ENCODE data around the gene NSUN7.
"Not testable (repeated sequence)": the region's sequence is repeated elsewhere in the genome, so short reads cannot be mapped to it uniquely, and the experiment has no call there.

NSUN7 gene

GRCh38 chr4:40736910-40737309 lies 12.8 kb upstream of the NSUN7 start:
- no peak for DNase-seq

- no peak for DNase-seq
Observed at GRCh38 chr4:40737879-40738278, 11.9 kb upstream of the NSUN7 start.

GRCh38 chr4:40739347-40739746 lies 10.4 kb upstream of the NSUN7 start:
- no peak for DNase-seq

GRCh38 chr4:40744218-40744617 lies 5.5 kb upstream of the NSUN7 start:
- DNase-seq = no peak

GRCh38 chr4:40745285-40745984 lies 4.3 kb upstream of the NSUN7 start:
- no peak for DNase-seq

GRCh38 chr4:40747207-40747835 lies 2.4 kb upstream of the NSUN7 start:
- DNase-seq = no peak

- DNase-seq = no peak
Observed at GRCh38 chr4:40750461-40751258, 905 bp downstream of the NSUN7 start.

- no peak for DNase-seq
Observed at GRCh38 chr4:40755616-40756015, 5.9 kb downstream of the NSUN7 start.

GRCh38 chr4:40763228-40763716 lies 13.5 kb downstream of the NSUN7 start:
- peak; percentile 5 for DNase-seq

GRCh38 chr4:40769266-40769665 lies 19.5 kb downstream of the NSUN7 start:
- no peak for DNase-seq

- DNase-seq = no peak
Observed at GRCh38 chr4:40778090-40778489, 28.3 kb downstream of the NSUN7 start.

GRCh38 chr4:40782876-40783275 lies 33.1 kb downstream of the NSUN7 start:
- DNase-seq = no peak

- no peak for DNase-seq
Observed at GRCh38 chr4:40785727-40786126, 36.0 kb downstream of the NSUN7 start.

- no peak for DNase-seq
Observed at GRCh38 chr4:40788331-40788730, 38.6 kb downstream of the NSUN7 start.

- DNase-seq = no peak
Observed at GRCh38 chr4:40789031-40789430, 39.3 kb downstream of the NSUN7 start.

- DNase-seq = no peak
Observed at GRCh38 chr4:40789771-40790170, 40.0 kb downstream of the NSUN7 start.

- no peak for DNase-seq
Observed at GRCh38 chr4:40800064-40800463, 50.3 kb downstream of the NSUN7 start.

GRCh38 chr4:40804598-40804997 lies 54.8 kb downstream of the NSUN7 start:
- DNase-seq = no peak

- DNase-seq = no peak
Observed at GRCh38 chr4:40808926-40809457, 59.2 kb downstream of the NSUN7 start.

- no peak for DNase-seq
Observed at GRCh38 chr4:40811956-40812355, 62.2 kb downstream of the NSUN7 start.

- no peak for DNase-seq
Observed at GRCh38 chr4:40812386-40812785, 62.6 kb downstream of the NSUN7 start.

GRCh38 chr4:40812856-40813255 lies 63.1 kb downstream of the NSUN7 start:
- DNase-seq = no peak

- not testable (repeated sequence) for DNase-seq
Observed at GRCh38 chr4:40817157-40817556, 67.4 kb downstream of the NSUN7 start.

GRCh38 chr4:40820101-40820500 lies 70.3 kb downstream of the NSUN7 start:
- DNase-seq = no peak
